ENCODE results near the gene FHIT. TPM values are rescaled to one million over a fixed set of nuclear protein-coding genes. Genes with fewer than 3 reads are reported as not detected.
A peak's percentile ranks its signal among the peaks of the same experiment; 100 is the strongest.
"Not testable (repeated sequence)": the region's sequence is repeated elsewhere in the genome, so short reads cannot be mapped to it uniquely, and the experiment has no call there.

The FHIT gene
- polyA plus RNA-seq, 1 donor from 2014 or later, result 17.3 TPM

DNA sequence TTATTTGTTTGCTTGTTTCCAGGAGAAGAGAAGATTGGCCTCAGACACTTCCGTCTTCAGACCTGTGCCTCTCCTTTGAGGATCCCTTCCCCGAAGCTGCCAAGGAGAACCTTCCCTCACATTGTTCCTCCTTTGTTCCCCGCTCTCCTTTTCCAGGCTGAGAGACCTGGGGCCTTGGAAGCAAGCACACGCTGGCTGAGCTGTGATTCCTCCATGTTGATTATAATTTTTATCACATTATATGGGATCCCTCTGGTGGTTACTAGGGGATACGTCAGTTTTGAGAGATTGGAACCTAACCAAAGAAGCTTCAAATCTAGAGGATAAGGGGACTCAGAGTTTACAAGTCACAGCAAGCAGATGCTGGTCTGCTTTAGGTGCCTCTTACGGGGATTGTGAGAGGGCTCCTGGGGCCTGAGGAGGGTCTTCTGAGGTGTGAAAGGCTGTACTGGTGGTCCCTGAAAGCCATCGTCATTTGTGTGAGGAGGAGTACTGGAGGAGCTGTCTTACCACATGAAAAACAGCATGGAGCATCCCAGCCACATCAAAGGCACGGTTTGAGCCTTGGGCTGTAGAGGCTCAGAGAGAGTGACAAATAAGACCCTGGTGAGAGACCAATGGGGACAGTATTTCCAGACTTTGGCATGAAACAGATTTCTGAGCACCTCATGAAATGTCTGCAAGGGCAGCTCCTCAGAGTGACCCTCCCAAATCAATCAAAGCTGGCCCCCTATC, 1441.4 kb downstream of the FHIT start:
- Mint-ChIP-seq H3K9me3 (peaks cover 0 to 2% (median 0%) of the 10 kb centered on the region in 3 donors), H3K4me3 (peak overlapping the region in 1 of 4 donors; percentile 6), H3K4me1 (peaks cover 2 to 17% (median 4%) of the 10 kb centered on the region in 3 donors), H3K36me3 (no peaks in the 10 kb centered on the region), H3K27me3 (no peaks in the 10 kb centered on the region), H3K27ac (no peak overlapping the region)

DNA sequence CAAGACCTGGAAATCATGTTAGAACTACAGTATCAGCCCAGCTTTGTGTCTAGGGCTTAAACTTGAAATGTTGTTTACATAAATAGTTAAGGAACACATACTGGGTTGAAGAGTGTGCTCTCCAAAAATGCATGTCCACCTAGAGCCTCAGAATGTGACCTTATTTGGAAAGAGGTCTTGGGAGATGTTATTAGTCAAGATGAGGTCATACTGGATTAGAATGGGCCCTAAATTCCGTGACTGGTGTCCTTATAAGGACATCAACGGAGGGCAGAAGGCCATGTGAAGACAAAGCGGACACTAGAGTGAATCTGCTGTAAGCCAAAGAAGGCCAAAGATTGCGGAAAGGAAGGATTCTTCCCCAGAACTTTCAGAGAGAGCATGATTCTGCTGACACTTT, 1442.2 kb downstream of the FHIT start:
- Mint-ChIP-seq H3K4me3 (no peak overlapping the region), H3K9me3 (peaks cover 0 to 2% (median 0%) of the 10 kb centered on the region in 3 donors), H3K36me3 (no peaks in the 10 kb centered on the region), H3K27me3 (no peaks in the 10 kb centered on the region), H3K4me1 (peaks cover 2 to 17% (median 4%) of the 10 kb centered on the region in 3 donors), H3K27ac (no peak overlapping the region)

DNA sequence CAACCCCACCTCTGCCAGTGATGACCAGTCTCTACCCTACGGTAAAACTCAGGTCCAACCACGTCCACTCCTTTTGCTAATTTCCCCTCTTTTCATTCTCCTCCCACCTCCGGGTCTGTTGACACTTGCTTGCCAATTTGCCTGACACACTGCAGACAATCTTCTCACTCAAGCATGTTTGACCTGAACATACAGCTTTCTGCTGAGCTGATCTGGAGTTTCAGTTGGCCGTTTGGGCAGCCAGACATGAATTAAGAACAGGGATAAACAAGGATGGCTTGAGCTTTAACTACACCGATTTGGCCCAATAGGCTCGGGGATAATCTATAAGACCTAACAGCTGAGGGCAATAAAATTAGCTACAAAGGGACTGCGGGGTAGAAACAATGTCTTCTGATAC, 1442.8 kb downstream of the FHIT start:
- H3K9me3 Mint-ChIP-seq, result peaks cover 0 to 2% (median 0%) of the 10 kb centered on the region in 3 donors
- H3K4me1 Mint-ChIP-seq, result peaks cover 2 to 17% (median 4%) of the 10 kb centered on the region in 3 donors
- H3K36me3 Mint-ChIP-seq, result no peaks in the 10 kb centered on the region
- H3K27me3 Mint-ChIP-seq, result no peaks in the 10 kb centered on the region
- H3K4me3 Mint-ChIP-seq, result no peak overlapping the region
- no peak overlapping the region for H3K27ac Mint-ChIP-seq

DNA sequence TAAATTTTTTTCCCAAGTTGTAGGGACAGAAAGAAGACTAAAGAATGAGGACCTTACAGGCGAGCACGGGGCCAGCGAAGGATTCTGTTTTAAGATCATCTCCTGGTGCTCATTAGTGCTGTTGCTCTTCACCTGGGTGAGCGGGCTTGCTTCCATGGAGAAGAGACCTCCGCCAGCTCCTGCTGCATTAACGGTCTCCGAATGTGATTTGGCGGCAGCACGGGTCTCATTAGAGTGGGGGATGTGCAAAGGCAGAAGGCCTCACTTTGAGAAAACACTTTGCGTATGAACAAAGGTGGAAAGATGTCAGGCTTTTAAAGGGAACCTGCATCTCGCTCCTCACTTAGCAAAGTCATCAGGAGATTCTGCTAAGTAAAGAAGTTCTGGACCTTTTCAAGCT, 1448.0 kb downstream of the FHIT start:
- no peaks in the 10 kb centered on the region for H3K36me3 Mint-ChIP-seq
- H3K27ac Mint-ChIP-seq, result no peak overlapping the region
- H3K4me3 Mint-ChIP-seq, result no peak overlapping the region
- no peaks in the 10 kb centered on the region for H3K27me3 Mint-ChIP-seq
- no peaks in the 10 kb centered on the region for H3K4me1 Mint-ChIP-seq
- H3K9me3 Mint-ChIP-seq, result peaks cover 0 to 2% (median 0%) of the 10 kb centered on the region in 3 donors

DNA sequence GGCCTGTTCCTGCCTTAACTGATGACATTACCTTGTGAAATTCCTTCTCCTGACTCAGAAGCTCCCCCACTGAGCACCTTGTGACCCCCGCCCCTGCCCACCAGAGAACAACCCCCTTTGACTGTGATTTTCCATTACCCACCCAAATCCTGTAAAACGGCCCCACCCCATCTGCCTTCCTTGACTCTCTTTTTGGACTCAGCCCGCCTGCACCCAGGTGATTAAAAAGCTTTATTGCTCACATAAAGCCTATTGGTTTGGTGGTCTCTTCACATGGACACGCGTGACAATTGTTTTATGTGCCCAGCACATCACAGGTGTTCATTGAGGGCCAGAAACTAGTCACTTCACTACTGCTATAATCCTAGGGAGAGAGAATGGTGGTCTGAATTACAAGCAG, 1448.8 kb downstream of the FHIT start:
- not testable (repeated sequence) for H3K36me3 Mint-ChIP-seq, H3K9me3 Mint-ChIP-seq, H3K27me3 Mint-ChIP-seq, H3K27ac Mint-ChIP-seq, H3K4me3 Mint-ChIP-seq, H3K4me1 Mint-ChIP-seq

DNA sequence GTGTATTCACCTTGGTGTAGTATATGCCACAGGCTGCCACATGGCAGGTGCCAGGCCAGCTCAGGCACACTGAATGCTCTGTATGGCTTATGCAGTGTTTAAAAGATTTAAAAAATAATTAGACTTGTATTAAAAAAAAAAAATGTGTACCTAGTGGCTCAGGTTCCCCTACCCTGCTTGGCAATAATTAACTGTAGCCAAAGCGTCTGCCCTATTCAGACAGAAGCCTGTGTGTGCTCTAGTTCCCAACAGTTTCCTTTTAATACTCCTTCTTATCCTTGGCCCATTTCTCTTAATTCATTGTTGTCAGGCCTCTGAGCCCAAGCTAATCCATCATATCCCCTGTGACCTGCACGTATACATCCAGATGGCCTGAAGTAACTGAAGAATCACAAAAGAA, 1449.2 kb downstream of the FHIT start:
- no peaks in the 10 kb centered on the region for H3K27me3 Mint-ChIP-seq

DNA sequence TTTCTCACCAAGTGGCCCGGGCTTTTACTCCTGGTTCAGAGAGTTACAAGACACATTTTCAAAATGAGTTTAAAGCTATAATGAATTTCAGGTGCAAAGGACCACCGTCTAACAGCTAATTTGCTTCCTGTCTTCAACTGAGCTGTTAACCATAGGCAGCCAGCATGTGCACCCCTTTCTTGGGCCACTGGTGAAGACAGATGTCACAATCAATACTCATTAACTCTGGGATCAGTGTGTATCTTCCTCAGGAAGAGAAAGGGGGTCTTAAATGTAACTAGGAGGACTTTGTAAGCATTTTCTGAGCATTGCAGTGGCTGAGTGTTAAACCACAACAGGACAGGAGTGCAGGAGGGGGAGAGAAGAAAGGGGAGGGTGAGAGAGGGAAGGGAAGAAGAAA, 1450.8 kb downstream of the FHIT start:
- H3K27me3 Mint-ChIP-seq, result no peaks in the 10 kb centered on the region
- no peak overlapping the region for H3K27ac Mint-ChIP-seq
- H3K4me3 Mint-ChIP-seq, result no peak overlapping the region
- H3K4me1 Mint-ChIP-seq, result no peaks in the 10 kb centered on the region
- peaks cover 4% of the 10 kb centered on the region for H3K36me3 Mint-ChIP-seq
- H3K9me3 Mint-ChIP-seq, result no peaks in the 10 kb centered on the region

More for the DNA sequence above, 1449.2 kb downstream of the FHIT start:
- Mint-ChIP-seq H3K4me3 (no peak overlapping the region), H3K27ac (no peak overlapping the region), H3K9me3 (no peaks in the 10 kb centered on the region), H3K4me1 (no peaks in the 10 kb centered on the region), H3K36me3 (peaks cover 4% of the 10 kb centered on the region)

DNA sequence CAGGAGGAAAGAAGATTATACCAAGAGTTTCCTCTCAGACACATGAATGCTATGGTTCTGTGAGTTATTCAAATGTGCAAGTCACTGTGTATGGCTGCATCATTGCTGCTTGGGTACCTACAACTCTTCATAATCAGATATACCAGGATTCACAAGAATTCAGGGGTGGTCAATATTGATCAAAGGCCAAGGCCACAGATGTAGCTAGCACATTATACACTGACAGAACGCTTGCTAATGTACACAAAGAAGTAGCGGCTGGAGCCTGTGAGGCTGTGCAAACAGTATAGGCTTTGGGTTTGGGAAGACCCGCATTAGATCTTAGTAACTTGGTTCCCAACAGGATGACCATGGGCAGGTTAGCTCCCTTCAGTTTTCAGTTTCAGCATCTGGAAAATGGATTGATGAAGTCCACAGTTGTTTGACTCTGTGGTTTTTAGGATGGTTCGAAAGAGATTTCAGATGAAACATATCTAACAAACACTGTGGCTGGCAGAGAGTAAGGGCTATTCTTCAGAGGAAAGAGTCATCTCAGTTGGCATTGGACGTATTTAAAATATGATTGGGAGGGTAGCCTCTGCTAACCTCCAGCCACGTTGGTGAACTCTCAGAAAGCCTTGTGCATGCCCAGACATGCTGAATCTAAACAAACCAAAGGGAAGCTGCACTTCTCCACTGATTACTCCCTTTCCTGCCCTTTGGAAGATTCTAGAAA, 1452.7 kb downstream of the FHIT start:
- no peaks in the 10 kb centered on the region for H3K27me3 Mint-ChIP-seq
- H3K27ac Mint-ChIP-seq, result no peak overlapping the region
- H3K36me3 Mint-ChIP-seq, result peaks cover 4% of the 10 kb centered on the region
- no peak overlapping the region for H3K4me3 Mint-ChIP-seq
- no peaks in the 10 kb centered on the region for H3K4me1 Mint-ChIP-seq
- no peaks in the 10 kb centered on the region for H3K9me3 Mint-ChIP-seq

DNA sequence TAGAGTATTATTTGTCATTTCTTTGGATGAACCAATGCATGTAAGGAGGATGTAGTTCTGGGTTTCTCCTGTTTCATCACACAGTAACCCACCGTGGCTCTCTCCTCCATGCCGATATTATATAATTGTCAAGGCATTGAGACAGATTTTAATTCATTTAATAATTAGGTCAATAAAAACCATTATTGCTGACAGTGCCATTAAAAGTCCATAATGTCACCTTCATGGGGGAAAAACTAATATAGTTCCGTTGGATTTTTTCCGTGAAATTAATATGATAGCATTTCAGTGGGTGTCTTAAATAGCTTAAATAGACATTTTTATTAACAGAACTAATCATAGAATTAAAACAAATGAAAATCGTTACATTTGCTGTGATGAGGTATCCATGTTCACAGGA, 1453.7 kb downstream of the FHIT start:
- Mint-ChIP-seq H3K4me1 (no peaks in the 10 kb centered on the region), H3K9me3 (no peaks in the 10 kb centered on the region), H3K27ac (no peak overlapping the region), H3K4me3 (no peak overlapping the region), H3K27me3 (no peaks in the 10 kb centered on the region), H3K36me3 (peaks cover 7% of the 10 kb centered on the region)

DNA sequence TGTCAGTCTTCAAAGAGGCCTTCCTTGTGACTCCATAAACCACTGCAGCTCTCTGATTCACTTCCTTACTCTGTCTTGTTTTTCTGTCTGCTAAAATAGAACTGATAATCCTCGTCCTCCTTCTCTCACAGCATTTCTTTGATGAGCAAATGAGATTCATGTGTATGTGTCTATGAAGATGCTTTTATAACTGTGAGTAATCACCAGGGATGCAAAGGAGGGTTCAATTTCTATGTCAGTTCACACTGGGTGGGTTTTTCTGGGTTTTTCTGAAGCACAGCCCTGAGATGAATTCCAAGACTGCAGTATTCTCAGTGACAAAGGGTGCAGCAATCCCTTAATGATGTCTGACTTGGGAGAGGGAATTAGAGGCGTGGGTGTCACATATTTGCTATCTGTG, 1454.8 kb downstream of the FHIT start:
- H3K27me3 Mint-ChIP-seq, result no peaks in the 10 kb centered on the region
- no peak overlapping the region for H3K4me3 Mint-ChIP-seq
- no peak overlapping the region for H3K27ac Mint-ChIP-seq
- H3K4me1 Mint-ChIP-seq, result no peaks in the 10 kb centered on the region
- peaks cover 7% of the 10 kb centered on the region for H3K36me3 Mint-ChIP-seq
- no peaks in the 10 kb centered on the region for H3K9me3 Mint-ChIP-seq

DNA sequence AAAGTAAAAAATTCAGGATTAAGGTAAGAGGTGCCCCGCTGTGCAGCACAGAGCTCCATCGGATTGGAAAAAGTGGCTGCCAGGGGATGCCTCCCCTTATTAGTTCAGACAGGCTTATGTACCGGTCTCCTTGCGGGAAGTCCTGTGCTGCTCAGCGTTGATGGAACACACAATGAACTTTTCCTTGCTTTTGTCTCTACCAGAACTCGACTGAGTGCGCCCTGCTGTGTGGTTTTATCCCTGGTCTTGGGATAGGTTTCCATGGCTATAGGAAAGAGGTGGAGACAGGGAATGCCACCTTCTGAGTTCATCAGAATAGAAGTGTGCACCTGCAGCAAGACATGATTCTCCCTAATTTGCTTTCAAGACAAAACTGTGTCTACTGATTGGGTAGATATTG, 1455.5 kb downstream of the FHIT start:
- H3K27me3 Mint-ChIP-seq, result no peaks in the 10 kb centered on the region
- no peak overlapping the region for H3K27ac Mint-ChIP-seq
- no peaks in the 10 kb centered on the region for H3K9me3 Mint-ChIP-seq
- H3K36me3 Mint-ChIP-seq, result peaks cover 7% of the 10 kb centered on the region
- H3K4me3 Mint-ChIP-seq, result no peak overlapping the region
- H3K4me1 Mint-ChIP-seq, result no peaks in the 10 kb centered on the region

DNA sequence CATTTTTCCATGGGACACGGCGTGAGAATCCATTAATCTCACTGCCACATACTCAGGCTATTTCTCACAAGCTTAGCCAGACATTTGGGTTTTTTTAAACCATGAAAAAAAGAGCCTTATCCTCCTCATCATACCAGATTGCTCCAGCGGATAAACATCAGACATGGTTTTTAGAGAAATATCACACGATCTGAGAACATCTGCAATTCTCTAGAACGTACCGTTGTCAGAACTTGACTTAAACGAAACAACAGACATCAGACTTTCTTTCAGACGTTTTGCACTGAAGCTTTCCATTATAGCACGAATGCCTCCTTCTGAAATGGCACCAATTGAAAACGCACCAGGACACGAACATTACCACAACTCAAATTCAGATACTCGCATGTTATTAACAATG, 1457.3 kb downstream of the FHIT start:
- H3K9me3 Mint-ChIP-seq, result no peaks in the 10 kb centered on the region
- no peak overlapping the region for H3K4me3 Mint-ChIP-seq
- H3K4me1 Mint-ChIP-seq, result peaks cover 0 to 3% (median 2%) of the 10 kb centered on the region in 3 donors
- peaks cover 7% of the 10 kb centered on the region for H3K36me3 Mint-ChIP-seq
- H3K27ac Mint-ChIP-seq, result no peak overlapping the region
- no peaks in the 10 kb centered on the region for H3K27me3 Mint-ChIP-seq

DNA sequence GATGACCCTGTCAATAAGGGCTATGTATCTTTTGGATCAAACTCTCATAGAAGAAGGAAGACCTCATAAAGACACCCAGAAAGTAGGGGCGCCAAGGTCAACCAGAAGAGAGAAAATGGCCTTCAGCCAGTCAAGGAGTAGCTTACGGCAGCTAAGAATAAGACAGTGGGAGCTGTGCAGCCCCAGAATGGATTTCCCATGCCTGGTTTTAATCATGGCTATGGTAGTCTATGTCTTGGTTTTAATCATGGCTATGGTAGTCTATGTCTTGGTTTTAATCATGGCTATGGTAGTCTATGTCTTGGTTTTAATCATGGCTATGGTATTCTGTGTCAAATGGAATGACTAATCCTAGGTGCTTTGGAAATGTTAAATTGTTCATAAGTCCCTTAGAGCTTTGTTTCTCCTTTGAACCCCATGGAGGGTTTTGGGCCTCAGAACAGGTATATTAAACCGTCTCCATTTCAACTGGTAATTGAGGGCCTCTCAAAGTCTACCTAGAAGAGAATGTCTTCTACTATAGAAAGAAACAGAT, 1459.4 kb downstream of the FHIT start:
- Mint-ChIP-seq H3K4me1 (peaks cover 0 to 3% (median 2%) of the 10 kb centered on the region in 3 donors), H3K4me3 (no peak overlapping the region), H3K9me3 (no peaks in the 10 kb centered on the region), H3K27me3 (no peaks in the 10 kb centered on the region), H3K27ac (no peak overlapping the region), H3K36me3 (peaks cover 3% of the 10 kb centered on the region)

DNA sequence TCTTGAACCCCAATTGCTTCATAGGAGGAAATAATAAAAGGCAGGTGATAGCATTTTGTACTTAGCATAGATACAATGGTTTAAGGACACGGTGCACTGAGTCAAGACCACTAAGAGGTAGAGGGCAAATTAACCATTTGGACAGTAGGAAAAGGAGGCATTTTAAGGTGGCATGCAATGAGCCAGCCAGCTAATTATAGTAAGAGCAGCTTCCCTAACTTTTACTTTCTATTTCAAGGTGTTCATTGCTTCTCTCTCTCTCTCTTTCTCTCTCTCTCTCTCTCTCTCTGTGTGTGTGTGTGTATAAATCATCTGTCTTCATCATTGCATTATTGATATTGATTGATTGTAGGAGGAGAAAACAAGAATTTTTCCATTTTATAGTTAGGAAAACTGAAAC, 1461.0 kb downstream of the FHIT start:
- Mint-ChIP-seq H3K27ac (no peak overlapping the region), H3K9me3 (no peaks in the 10 kb centered on the region), H3K36me3 (peaks cover 3% of the 10 kb centered on the region), H3K4me3 (no peak overlapping the region), H3K27me3 (no peaks in the 10 kb centered on the region), H3K4me1 (peaks cover 0 to 3% (median 2%) of the 10 kb centered on the region in 3 donors)

DNA sequence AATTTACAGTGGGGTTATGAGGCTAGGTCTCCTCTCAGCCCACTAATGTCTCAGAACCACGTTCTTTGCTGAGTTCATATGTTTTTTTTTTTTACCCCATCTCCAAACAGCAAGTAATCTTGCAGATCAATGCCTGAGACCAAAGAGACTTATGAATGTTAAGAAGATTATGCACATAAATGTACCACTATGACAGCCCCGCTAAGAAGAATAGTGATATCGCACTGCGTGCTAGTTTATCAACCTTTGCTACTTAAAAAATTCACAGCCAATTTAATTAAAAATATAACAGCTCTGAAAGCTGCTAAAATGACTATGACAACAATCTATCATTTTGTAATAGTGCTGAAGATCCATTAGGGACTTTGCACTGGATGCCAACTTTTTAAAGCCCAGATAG, 1462.5 kb downstream of the FHIT start:
- Mint-ChIP-seq H3K4me3 (no peak overlapping the region), H3K9me3 (no peaks in the 10 kb centered on the region), H3K4me1 (peaks cover 0 to 8% (median 4%) of the 10 kb centered on the region in 3 donors), H3K27ac (no peak overlapping the region), H3K36me3 (peaks cover 3% of the 10 kb centered on the region), H3K27me3 (no peaks in the 10 kb centered on the region)

DNA sequence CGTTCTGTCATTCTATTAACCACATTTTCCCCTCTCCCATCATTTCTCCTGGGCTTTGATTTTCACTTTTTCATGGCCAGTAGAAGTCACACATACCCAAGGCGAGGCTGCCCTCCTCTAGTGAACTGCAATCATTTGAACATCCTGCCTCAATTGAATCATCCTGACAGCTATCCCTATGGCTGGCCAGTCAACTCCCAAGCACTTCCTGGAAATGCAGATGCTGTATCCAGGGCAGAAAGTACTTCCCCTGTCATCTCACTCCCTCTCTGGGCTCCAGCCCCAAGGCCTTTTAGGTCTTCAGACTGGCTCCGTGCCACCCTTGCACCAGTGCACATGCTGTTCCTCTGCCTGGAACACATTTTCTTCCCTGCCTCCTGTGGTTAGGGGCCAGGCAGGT, 1463.1 kb downstream of the FHIT start:
- Mint-ChIP-seq H3K4me3 (no peak overlapping the region), H3K27ac (no peak overlapping the region), H3K9me3 (no peaks in the 10 kb centered on the region), H3K36me3 (peaks cover 3% of the 10 kb centered on the region), H3K27me3 (no peaks in the 10 kb centered on the region), H3K4me1 (peaks cover 4 to 11% (median 4%) of the 10 kb centered on the region in 3 donors)

Measured in IgD-negative memory B cell (primary cell).